MG63 (cell line): ENCODE results near the gene WDR5. TPM values are rescaled to one million over a fixed set of nuclear protein-coding genes. Genes with fewer than 3 reads are reported as not detected.

Experiments
- DNase-seq: peaks from one replicate; pipeline ENCODE4 v3.0.0-alpha.2; 2020
- H3K27me3 ChIP-seq: fragments of 250-450 bp; sonication (Bioruptor Pico); 2 replicates; pipeline ENCODE4 v1.5.1; 2020; ENCODE audit warnings: mild to moderate bottlenecking, moderate library complexity
- H3K36me3 ChIP-seq: fragments of 250-450 bp; sonication (Bioruptor Pico); 2 replicates; pipeline ENCODE4 v1.5.1; 2020; ENCODE audit warnings: mild to moderate bottlenecking, moderate library complexity
- H3K4me3 ChIP-seq: fragments of 250-450 bp; sonication (Bioruptor Pico); 2 replicates; pipeline ENCODE4 v1.5.1; 2020; ENCODE audit warnings: mild to moderate bottlenecking, moderate library complexity
- H3K9me3 ChIP-seq: fragments of 250-450 bp; sonication (Bioruptor Pico); 2 replicates; pipeline ENCODE4 v1.5.1; 2020; ENCODE audit warnings: mild to moderate bottlenecking, moderate library complexity
- total RNA-seq: library from RNA; depleted of rRNA; stranded (reverse); fragments of >200 nt; shearing (Covaris generic); gene quantifications from 2 replicates; pipeline ENCODE4 v1.2.3, GENCODE V29; 2014; ENCODE audit warnings: low replicate concordance

The WDR5 gene
- total RNA-seq, 1 experiment from 2014 or later = 31.6 TPM

DNA sequence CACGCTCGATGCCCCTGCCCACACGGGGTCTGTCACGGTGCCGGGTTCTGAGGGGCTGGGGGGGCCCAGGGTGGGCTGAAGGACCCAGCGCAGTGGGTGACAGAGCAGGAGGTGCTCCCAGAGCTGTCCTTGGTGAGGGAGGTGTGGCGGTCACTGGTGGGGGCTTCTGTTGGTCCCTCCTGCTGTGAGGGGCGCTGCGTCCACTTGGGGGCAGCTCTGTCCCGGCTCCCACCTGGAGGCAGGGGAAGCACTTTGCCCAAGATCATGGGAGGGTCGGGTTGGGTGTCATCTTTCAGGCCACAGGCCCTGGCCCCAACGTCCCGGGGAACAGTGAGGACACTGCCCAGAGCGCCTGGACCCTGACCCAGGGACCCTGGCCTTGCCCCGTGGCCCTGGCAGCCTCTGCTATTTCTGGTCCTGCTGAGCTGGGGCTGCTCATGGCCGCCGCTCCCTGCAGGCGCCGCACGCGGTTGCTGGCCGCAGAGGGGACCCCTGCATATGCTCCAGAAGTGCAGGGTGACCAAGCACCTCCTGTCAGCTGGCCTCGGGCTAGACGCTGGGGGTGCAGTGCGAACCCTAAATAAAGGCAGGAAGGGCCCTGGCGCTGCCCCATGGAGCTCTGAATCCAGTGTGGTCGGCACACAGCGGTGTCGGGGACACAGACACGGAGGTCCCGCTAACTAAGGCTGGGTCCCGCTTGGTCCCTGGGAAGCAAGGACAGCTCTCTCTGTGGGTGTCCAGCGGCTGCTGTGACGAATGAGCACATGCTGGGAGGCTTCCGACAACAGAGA, 40.1 kb downstream of the WDR5 start:
- Histone ChIP-seq H3K4me3 (no peak overlapping the region), H3K27me3 (no peaks in the 10 kb centered on the region), H3K36me3 (no peaks in the 10 kb centered on the region), H3K9me3 (no peaks in the 10 kb centered on the region)
- DNase-seq = no peak

DNA sequence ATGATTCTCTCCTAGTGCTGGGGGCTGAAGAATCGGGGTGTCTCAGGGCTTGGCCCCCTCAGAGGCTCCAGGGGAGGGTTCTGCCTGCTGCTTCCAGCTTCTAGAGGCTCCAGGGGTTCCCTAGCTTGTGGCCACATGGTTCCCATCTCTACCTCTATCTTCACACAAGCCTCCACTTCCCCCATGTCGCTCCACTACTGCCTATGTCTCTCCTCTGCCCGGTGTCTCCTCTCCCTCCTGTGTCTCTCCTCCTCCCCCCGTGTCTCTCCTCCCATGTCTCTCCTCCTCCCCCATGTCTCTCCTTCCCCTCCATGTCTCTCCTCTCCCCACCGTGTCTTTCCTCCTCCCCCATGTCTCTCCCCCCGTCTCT, 40.7 kb downstream of the WDR5 start:
- no peak overlapping the region for H3K4me3 ChIP-seq
- H3K27me3 ChIP-seq = no peaks in the 10 kb centered on the region
- no peaks in the 10 kb centered on the region for H3K9me3 ChIP-seq
- no peaks in the 10 kb centered on the region for H3K36me3 ChIP-seq
- no peak for DNase-seq

- H3K27me3 ChIP-seq = no peaks in the 10 kb centered on the region
- DNase-seq = no peak
- no peaks in the 10 kb centered on the region for H3K36me3 ChIP-seq
- no peak overlapping the region for H3K4me3 ChIP-seq
- no peaks in the 10 kb centered on the region for H3K9me3 ChIP-seq
Measured at GRCh38 chr9:134177186-134177585, 41.3 kb downstream of the WDR5 start.

- DNase-seq = no peak
- H3K9me3 ChIP-seq = no peaks in the 10 kb centered on the region
- H3K4me3 ChIP-seq = no peak overlapping the region
- H3K36me3 ChIP-seq = no peaks in the 10 kb centered on the region
- no peaks in the 10 kb centered on the region for H3K27me3 ChIP-seq
Measured at GRCh38 chr9:134177624-134178393, 41.9 kb downstream of the WDR5 start.

GRCh38 chr9:134178394-134178767, 42.5 kb downstream of the WDR5 start:
- Histone ChIP-seq H3K36me3 (no peaks in the 10 kb centered on the region), H3K4me3 (no peak overlapping the region), H3K27me3 (no peaks in the 10 kb centered on the region), H3K9me3 (no peaks in the 10 kb centered on the region)
- DNase-seq = no peak

GRCh38 chr9:134178768-134179551, 43.1 kb downstream of the WDR5 start:
- Histone ChIP-seq H3K27me3 (no peaks in the 10 kb centered on the region), H3K9me3 (no peaks in the 10 kb centered on the region), H3K4me3 (no peak overlapping the region), H3K36me3 (no peaks in the 10 kb centered on the region)
- peak; percentile 33 for DNase-seq

- DNase-seq = no peak
- no peaks in the 10 kb centered on the region for H3K36me3 ChIP-seq
- no peaks in the 10 kb centered on the region for H3K9me3 ChIP-seq
- H3K4me3 ChIP-seq = no peak overlapping the region
- no peaks in the 10 kb centered on the region for H3K27me3 ChIP-seq
Measured at GRCh38 chr9:134179595-134179917, 43.7 kb downstream of the WDR5 start.

DNA sequence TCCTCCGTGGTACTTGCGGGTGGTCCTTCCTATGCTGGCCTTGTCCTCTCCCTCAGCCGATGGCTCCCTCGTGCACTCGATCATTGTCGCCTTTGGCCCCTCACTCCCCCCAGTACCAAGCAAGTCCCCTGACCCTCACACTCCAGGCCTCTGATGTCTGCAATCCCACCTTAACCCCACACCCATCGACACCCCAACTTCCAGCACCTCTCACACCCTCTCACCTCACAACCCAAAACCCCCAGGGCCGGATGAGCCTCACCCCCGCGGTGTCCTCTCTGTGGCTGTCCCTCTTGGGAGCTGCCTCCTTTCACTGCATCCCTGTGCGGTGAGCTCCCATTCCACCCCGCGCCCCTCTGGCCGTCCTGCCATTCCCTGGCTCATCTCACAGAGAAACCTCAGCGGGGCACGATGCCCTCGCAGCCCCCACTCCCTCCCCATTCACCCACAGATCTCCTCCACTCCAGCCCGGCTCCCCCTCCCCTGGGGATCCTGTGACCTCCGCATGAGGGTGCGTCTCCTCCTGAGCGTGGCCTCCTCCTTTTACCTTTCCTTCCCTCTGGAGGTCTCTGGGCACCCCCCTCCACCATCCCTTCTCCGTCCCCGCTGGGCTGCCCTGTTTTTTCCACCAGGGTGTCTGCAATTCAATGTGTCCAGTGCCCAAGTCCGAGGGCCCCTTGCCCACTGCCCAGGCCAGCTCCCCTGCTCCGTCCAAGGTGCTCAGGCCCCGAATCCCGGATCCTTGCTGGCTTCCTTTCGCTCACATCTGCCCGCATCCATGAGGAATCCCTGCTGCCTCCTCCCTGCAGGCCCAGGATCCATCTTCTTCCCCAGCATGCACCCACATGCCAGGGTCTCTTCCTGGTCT, 44.3 kb downstream of the WDR5 start:
- no peak overlapping the region for H3K4me3 ChIP-seq
- no peaks in the 10 kb centered on the region for H3K36me3 ChIP-seq
- no peak for DNase-seq
- H3K27me3 ChIP-seq = no peaks in the 10 kb centered on the region
- H3K9me3 ChIP-seq = no peaks in the 10 kb centered on the region

GRCh38 chr9:134180786-134181647, 45.1 kb downstream of the WDR5 start:
- no peak for DNase-seq
- no peaks in the 10 kb centered on the region for H3K36me3 ChIP-seq
- H3K9me3 ChIP-seq = no peaks in the 10 kb centered on the region
- no peaks in the 10 kb centered on the region for H3K27me3 ChIP-seq
- H3K4me3 ChIP-seq = no peak overlapping the region

DNA sequence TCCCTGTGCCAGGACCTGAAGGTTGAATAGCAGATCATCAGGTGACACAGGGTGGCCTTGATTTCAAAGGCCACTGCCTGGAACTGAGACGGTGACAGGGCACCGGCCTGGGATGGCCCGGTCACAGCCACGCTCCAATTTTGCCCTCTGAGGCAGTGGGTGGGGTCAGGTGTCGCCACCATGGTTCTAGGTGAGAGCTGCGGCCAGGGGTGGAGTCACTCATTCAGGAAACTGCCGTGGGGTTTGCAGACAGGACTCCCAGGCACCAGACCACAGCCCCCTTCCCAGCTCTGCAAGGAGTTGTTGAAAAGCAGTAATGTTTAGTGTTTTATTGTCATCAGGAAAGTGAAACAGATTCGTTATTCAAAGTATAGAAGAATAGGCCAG, 45.8 kb downstream of the WDR5 start:
- Histone ChIP-seq H3K9me3 (no peaks in the 10 kb centered on the region), H3K4me3 (no peak overlapping the region), H3K27me3 (no peaks in the 10 kb centered on the region), H3K36me3 (no peaks in the 10 kb centered on the region)
- no peak for DNase-seq

DNA sequence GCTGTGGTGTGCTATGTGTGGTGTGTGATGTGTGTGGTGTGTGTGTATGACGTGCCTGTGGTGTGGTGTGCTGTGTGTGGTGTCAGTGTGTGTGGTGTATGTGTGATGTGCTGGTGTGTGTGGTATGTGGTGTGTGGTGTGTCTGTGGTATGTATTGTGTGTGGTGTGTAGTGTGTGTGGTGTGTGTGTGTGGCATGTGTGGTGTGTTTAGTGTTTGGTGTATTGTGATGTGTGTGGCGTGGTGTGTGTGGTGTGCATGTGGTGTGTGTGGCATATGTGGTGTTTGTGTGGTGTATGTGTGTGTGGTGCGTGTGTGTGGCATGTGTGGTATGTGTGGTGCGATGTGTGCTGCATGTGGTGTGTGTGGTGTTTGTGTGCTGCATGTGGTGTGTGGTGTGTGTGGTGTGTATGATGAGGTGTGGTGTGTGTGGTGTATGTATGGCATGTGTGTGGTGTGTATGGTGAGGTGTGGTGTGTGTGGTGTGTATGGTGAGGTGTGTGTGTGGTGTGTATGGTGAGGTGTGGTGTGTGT, 46.7 kb downstream of the WDR5 start:
- DNase-seq = no peak
- Histone ChIP-seq H3K27me3 (no peaks in the 10 kb centered on the region), H3K4me3 (no peak overlapping the region), H3K36me3 (no peaks in the 10 kb centered on the region), H3K9me3 (no peaks in the 10 kb centered on the region)

DNA sequence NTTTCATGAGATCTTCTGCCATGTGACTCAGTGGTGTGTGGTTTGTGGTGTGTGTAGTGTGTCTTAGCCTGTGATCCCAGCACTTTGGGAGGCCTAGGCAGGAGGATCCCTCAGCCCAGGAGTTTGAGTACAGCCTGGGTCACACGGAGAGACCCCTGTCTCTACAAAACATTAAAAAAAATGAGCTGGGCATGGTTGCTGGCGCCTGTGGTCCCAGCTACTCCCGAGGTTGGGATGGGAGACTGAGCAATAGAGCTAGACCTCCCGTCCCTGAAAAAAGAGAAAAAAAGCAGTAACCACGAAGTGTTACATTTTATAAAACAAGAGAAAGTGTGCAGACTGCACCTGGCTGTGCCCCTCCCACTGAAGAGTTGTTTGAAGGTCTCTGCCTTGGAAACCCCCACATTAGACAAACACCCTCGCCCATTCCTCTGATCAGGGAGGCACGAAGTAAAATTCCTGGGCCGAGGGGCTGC, 49.7 kb downstream of the WDR5 start:
- no peaks in the 10 kb centered on the region for H3K36me3 ChIP-seq
- H3K27me3 ChIP-seq = no peaks in the 10 kb centered on the region
- no peak for DNase-seq
- no peak overlapping the region for H3K4me3 ChIP-seq
- no peaks in the 10 kb centered on the region for H3K9me3 ChIP-seq

- no peak overlapping the region for H3K4me3 ChIP-seq
Measured at GRCh38 chr9:134186471-134187109, 50.7 kb downstream of the WDR5 start.

GRCh38 chr9:134187110-134187531, 51.2 kb downstream of the WDR5 start:
- Histone ChIP-seq H3K27me3 (no peaks in the 10 kb centered on the region), H3K9me3 (no peaks in the 10 kb centered on the region), H3K4me3 (no peak overlapping the region), H3K36me3 (no peaks in the 10 kb centered on the region)
- DNase-seq = no peak

More at GRCh38 chr9:134186471-134187109, 50.7 kb downstream of the WDR5 start:
- H3K36me3 ChIP-seq = no peaks in the 10 kb centered on the region
- no peaks in the 10 kb centered on the region for H3K9me3 ChIP-seq
- no peaks in the 10 kb centered on the region for H3K27me3 ChIP-seq
- DNase-seq = no peak

DNA sequence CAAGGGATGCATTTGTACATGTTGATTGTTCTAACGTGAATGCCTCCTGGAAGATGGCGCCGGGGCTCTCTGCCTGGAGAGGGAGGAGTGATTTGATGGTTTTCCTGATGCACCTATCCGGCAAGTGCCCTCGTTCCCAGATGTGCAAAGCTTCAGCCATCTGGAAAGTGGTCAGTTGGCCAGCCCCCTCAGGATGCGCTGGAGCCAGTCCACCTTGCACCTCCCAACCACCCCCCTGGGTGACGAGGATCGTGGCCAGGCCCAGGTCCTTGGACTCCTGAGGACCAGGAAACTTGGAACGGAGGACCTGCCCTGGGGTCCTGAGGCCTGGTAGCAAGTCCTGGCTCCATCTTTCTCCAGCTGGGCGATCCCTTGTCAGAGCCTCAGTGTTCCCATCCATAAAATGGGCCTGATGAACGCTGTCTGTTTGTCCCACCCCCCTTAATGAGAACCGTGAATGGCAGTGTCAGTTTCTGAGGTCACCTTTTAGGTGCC, 52.1 kb downstream of the WDR5 start:
- Histone ChIP-seq H3K36me3 (no peaks in the 10 kb centered on the region), H3K9me3 (no peaks in the 10 kb centered on the region), H3K27me3 (no peaks in the 10 kb centered on the region), H3K4me3 (no peak overlapping the region)
- no peak for DNase-seq
